Globus pallidus (tissue), 1 donor: ENCODE data around the gene TCERG1L.
"Not testable (repeated sequence)": the region's sequence is repeated elsewhere in the genome, so short reads cannot be mapped to it uniquely, and the experiment has no call there.

Experiments
- DNase-seq: peaks from one replicate; pipeline ENCODE4 v3.0.0-alpha.2; 2015; ENCODE audit warnings: low spot score

The TCERG1L gene

DNA sequence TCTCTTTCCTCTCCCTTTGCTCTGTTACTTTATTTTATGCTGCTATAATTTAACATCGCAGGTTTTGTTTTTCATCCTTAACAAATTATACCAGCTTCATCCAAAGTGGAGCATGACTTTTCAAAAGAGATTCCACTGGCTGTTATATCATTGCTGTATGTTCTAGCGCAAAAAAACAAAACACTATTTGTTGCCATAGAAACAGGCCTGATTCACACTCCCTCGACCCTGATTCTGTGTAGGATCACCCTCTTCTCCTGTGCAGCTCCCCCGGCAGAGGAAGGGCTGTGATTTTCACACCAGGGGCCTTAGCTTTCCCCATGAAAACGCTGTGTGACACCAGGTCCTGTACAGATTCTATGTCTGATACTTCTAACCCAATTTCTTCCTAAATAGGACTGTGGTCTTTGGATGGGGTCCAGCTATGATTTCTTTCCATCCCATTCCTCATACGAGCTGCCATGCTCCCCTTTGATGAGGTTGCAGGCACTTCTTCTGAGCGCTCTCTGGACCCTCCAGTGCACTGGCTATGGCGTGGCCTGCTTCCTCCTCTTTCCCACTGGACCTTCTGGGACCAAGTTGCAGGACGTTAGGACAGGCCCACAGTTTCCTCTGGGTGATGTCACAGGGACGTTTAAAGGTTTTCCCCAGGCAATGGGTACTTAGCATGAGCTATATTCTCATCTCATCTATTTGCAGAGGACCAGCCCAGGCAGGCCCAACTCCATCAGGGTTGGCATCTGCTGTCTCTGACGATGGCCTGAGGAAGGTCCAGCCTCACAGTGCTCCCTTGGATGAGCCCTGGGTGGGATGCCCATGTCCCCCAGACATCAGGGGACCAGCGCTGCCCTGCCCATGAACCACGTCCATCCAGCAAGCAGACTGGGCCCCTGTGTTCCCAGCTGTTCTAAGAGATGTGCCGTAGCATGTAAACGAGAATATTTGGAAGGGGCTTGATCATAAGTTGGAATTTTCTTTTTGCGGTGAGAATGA, 210.8 kb downstream of the TCERG1L start:
- not testable (repeated sequence) for DNase-seq

DNA sequence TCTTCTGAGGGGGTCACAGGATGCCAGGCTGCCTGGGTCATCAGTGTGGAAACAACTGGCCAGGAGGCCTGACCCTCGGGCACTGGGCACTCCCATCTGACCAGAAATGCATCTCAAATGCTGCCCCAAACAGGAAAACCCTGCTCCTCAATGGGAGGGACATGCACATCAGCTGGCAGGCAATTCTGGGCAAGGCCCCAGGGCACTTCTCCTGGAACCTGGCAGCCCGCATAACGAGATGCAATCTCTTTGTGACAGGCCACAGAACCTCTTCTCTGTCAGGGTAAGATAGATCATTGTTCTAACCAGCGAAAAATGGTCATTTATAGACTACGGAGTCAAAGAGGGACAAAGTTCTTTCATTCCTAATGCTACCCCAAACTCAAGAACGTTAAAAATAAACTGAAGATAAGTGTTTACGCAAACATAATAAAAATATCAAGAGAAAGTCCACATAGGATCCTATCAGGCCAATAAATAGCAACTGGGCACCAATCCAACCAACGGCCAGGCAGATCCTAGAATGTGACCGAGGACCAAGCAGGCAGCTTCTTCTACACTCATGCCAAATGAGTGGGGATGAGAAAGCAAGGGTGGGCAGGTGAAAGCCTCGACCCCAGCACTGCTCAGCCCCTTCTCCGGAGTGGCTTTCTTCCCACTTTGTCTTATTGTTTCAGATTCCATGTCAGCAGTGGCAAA, 212.3 kb downstream of the TCERG1L start:
- DNase-seq: no peak

DNA sequence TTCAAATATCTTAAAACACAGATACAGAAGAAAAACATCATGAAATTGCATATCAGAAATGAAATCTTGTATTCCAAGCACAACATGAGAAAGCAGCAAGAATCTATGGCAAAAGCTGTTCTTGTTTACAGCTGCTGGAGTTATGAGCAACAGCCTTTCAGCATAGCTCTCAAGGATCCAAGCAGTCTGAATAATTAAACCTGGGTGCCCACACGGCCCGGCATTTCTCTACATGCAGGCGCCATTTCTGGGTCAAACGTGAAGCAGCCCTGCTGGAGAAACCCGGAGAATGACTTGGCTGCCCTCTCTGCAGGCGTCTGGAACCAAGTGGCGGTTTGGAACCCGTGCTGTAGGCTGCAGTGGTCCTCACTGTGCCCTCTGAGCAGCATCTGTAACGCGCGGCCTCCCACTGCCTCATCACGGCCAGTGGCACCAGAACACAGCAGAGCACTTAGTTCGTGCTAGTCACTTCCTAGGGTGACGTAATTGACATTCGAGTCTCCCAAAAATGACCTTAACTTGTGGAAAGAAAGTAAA, 213.0 kb downstream of the TCERG1L start:
- DNase-seq: no peak

DNA sequence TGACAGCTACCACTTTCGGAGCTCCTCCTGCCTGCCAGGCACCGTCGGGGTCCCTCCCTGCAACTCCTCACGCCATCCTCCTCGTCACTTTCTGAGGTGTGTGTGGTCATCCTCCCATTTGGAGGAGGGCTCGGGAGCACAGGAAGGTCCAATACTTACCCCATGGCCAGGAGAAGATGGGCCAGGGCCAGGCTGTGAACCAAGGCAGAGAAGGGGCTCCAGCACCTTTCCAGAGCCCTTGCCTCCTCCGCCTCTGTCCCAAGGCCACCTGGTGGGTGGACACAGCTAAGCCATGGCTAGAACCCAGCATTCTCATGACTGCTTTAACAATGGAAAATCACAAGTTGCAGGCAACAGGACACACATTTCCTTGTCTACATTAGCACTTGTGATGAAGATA, 215.5 kb downstream of the TCERG1L start:
- no peak for DNase-seq

DNA sequence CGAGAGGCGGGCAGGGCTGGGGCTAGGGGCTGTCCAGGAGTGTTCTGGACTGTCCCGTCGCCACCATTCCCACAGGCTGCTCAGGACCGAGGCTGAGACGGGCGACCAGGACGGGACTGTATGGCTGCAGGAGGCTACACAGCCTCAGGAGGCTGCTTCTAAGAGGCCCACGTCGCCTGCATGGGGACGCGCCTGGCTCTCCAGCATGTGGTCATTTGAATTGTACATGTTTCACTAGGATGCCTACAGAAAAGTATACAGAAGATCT, 216.3 kb downstream of the TCERG1L start:
- no peak for DNase-seq

DNA sequence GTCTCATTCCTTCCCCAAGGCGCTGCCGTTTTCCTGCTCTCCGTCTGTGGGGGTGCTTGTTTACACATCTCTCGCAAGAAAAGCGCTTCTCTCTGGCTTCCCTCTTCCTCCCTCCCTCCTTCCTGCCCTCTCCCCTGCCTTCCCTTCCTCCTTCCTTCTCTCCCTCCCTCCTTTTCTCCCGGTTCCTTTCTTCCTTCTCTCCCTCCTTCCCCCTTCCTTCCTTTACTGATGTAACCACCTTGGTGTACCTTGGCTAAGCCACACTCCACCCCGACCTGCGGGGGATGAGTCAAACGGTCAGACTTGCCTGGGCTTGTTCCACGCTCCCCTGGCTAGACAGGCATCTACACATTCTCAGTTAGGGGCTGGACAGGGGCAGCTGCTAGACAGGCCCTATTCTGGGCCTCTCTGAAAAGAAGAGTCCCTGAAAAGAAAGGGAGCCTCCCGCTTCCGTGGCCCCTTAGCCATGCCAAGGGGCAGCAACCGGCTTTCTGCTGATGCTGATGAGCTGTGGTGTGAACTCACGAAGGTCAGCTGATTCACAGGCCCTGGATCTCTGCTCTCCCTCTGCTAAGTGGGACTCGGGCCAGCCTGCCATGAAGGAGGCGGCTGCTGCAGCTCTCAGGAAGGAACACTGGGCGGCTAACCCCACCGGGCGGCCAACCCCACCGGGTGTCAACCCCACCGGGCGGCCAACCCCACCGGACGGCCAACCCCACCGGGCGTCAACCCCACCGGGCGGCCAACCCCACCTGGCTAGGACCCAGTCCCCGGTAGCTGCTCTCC, 216.8 kb downstream of the TCERG1L start:
- DNase-seq: no peak

DNA sequence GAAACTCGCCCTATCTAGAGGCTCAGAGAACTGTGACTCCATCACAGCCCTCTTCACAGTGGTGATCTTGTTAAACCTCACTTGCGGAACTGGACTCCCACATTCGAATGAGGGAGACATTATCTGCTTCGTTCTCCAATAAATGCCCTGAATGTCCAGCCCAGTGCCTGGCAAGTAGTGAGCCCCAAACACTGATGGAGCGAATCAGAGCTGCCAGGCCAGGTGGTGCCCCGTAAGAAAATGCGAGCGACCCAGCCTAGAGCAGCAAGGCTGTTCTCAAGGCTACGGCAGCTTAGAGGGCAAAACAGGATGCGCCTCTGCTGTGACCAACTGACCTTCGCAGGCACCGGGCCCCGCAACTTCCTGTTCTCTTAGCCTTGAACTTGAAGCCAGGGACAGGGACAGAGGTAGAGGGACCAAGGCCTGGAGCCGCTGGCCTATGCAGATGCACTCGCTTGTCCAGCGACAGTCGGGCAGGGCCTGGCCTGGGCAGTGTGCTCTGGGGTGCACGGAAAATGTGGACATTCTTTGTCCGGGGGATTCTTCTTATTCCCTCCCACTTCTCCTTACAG, 217.6 kb downstream of the TCERG1L start:
- DNase-seq: no peak

DNA sequence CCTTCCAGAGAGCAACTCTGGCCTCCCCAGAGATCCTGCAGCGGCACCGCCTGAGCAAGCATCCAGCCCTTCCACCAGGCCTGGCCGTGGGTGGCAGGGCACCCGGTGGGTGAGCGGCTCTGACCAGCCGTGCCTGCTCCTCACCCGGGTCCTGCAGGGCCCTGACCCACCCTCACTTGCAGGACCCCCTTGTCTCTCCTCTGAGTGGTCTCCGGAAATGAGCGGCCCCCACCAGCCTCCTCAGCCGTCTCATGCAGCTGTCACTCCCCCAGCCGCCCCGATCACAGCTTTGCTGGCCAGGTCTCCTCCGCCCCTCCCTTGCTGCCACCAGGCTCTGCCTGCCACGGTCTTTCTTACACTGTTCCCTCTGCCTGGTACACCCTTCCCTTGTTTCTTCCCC, 218.2 kb downstream of the TCERG1L start:
- no peak for DNase-seq

DNA sequence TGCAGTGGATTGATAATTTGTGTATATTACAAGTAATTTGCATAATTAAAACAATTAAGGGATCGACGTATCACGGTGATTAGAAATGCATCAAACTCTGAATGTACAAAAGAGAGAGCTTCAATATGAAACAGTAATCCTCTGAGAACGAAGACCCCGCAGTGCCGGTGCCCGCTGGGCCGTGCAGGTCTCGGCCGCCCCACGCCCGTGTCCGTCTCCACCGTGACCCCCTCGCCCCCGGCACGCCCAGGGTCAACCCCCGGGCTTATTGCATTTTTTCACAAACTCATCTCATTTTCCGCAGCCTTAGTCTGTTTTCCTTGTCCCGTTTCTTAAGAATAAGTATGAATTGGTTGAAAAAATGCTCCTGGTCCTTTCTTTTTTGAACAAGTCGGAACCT, 218.6 kb downstream of the TCERG1L start:
- no peak for DNase-seq

DNA sequence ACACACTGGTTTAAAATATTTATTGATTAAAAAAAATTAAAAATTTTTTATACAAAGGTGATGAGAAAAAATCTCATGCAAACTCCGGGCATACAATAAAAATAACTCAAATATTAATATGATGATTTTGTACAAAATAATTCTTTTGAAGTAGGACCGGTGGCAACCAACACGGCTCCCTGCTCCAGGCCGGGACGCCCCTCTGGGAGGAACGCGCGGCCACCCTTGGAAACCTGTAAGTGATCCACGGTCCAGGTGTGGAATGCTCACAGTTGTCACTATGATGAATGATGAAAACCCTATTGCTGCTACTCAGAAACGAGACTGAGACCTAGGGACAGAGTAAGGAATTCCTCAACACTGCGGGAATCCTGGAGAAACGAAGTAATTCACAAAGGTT, 219.1 kb downstream of the TCERG1L start:
- no peak for DNase-seq

DNA sequence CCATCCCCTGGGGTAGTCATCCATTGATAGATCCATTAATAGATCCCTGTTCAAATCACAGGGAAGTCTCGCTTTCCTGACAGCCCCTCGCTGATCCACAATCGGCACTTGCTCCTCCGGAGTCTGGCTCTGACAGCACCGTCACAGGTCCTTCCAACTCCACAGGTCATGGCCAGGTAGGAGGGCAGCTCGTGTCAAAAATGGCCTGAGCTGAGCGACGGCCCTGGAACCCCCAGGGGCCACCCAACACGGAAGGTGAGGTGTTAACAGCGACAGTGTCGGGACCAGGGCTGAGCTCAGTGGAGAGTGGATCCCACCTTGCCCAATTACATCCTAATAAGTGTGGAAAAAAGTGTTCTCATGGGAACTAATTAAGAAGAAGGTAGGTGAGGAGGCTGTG, 219.8 kb downstream of the TCERG1L start:
- no peak for DNase-seq

DNA sequence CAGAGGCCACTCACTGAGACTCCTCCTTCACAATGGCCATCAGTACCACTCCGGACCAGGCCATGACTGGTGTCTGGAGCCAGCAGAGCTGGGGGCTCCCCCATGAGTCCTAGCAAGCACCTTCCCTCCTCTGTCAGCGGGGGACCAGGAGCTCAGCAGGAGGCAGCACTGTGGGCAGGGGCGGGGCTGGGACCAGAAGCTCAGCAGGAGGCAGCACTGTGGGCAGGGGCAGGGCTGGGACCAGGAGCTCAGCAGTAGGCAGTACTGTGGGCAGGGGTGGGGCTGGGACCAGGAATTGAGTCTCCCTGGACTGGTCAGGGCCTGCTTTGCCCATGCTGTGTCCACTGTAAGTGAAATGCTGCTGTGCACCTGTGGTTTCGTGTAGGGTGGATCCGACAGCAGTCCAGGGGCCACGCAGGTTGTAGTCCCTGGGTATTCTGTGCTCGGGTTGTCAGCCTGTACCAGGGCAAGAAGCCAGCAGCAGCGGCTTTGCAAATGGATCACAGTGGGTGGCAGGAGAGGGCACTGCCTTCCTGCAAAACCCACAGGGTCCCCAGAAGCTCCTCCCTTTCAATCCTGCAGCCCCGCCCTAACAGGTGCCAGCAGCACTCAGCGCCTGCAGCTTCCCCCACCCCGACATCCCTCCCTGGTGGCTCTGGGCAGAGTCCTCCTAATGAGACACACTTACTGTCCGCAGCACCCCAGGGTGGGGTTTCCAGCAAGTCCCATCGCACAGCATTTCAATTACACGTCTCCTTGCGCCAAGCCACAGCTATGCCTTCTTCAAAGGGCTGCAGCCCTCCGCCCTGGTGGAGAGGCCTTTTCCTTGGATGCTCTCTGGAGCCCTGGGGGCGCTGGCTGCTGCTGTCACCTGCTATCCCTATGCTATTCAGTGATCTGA, 220.5 kb downstream of the TCERG1L start:
- DNase-seq: no peak

DNA sequence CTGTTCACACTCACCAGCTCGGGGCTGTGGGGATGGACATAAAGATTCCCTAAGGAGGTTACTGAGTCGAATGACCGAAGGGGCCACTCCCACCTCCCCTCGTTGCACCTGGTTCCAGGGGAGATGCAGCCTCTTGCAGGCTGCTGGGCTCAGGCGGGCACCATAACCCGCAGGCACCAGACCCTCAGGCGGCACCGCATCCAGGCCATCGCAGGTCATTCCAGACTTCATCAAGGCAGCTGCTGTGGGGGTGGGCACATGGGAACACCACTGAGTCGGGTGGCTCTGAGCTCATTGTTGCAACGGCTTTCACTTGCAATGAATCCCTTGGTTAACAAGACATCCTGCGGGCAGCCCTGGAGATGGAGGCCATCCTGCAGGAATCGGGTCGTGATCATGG, 221.7 kb downstream of the TCERG1L start:
- DNase-seq: no peak

DNA sequence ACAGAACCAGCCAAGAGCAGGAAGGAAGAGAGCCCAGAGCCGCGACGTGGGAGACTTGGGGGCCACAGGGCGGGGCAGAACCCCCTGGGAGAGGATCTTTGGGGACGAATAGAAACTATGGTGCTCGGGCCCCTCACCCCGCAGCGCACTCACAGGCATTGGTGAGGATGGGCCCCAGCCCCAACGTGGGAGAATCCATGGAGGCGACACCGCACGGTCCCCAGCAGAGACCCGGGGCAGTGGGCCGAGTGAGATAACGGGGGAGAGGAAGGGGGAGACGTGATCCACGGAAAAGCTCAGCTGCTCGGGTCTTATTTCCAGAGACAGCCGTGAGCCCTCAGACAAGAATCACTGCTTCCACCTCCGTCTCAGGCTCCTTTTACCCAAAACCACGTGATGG, 222.4 kb downstream of the TCERG1L start:
- DNase-seq: no peak

DNA sequence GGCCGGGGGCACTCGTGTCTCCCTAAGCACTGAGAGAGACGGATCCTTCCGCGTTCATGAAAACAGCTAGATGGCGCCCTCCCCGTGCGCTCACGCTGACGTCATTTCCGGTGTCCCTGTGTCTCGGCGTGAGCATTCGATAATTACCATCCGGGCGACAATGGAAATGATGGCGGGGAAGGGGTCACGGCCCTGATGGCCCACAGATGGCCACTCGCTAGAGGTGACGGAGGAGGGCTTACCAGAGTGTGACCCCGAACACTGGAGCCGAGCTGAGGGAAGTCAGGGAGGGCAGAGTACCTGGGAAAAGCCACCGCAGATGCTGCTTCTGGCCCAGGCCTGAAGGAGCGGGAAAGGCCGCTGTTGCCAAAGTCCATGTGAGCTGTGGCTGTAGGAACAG, 222.9 kb downstream of the TCERG1L start:
- no peak for DNase-seq

DNA sequence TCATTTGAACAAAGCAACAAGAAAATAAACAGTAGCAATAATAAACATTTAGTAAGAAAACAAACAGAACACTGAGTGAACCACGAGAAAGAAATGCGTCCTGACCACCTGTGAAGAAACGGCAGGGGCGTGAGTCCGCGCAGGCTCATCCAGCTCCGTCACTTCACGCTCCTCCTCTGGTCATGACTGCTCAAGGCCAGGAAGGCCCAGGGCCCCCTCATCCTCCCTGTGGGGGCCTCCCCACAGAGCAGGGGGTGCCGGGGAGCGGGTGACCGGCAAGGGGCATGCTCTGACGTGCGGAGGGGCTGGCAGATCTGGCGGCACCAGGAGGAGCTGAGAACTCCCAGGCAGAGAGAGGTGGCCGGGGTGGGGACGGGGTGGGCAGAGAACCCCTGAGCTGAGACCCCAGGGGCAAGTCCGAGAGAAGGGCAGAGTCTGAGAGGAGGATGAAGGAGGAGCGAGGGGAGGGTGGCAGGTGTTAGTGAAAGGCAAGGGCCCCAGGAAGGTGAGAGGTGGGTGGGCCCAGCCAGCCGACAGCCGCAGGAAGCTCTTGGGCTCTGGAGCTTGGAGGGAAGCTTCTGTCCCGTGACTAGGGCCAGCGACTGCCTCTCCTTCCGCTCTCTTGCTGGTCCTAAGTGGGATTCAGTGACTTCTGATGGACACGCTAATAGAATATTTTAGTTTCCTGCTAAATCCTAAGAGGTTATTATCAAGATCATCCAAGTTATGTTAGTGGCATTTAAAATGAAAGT, 223.9 kb downstream of the TCERG1L start:
- no peak for DNase-seq

DNA sequence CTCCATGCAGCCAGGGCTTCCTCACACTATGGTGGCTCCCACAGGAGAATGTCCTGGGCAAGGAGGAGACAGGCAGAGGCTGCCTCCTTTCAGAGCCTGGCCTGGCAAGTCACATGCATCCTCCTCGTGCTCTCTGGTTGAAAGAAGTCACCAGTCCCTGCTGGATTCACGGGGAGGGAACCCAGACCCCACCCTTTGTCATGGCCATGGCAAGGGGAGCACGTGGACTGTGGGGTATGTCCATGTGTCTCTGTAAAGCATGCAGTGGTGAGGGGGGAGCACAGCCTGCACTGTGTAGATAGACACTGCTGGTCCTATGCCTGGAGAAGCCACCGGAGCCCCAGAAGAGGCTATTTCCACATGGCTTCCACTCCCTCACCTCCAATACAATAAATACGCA, 225.0 kb downstream of the TCERG1L start:
- DNase-seq: no peak

DNA sequence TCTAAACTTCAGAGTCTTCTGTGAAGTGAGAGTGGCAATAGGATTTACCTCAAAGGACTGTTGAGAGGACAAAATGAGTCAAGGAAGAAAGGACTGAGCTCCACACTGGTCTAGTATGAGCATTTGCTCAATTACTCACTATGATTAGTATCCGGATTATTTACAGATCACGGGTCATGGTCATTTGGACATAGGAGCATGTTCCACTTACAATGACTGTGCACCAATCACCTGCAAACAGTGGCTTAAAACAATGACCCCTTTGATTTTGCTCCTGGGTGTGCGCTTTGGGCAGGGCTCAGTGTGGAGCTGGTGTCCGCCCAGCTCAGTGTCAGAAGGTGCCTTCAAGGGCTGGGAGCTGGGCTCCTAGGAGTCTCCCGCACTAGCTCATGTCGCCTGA, 225.4 kb downstream of the TCERG1L start:
- DNase-seq: no peak

DNA sequence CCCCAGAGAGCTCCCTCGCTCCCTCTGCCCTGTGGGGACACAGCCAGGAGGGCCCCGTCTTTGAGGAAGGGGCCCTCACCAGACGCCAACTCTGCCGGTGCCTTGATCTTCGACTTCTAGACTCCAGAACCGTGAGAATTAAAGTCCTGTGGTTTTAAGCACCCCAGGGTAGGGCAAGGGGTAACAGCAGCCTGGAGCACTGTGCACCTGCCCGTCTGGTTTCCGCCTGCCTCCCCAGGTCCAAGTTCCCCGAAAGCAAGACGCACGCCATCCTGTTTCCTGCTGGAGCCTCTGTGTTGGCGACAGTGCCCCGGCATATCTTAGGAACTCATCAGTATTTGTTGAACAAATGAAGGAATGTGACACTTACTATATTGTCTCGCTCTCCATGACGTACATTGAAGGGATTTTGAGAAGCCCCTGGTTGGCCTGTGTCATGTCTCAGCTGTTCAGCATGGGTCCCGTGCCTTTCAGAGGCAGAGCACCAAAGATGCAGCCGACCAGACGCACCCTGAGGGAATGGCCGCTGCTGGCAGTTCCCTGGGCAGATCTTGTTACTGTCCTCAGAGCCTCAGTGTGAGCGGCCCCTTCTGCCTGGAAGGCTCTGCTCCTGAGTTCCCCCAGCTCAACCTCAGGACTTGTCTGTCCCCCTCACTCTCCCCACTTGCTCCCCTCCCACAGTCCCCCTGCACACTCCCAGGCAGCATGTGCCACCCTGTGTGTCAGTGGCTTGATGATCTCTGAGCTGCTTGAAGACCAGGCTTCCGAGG, 226.2 kb downstream of the TCERG1L start:
- no peak for DNase-seq

DNA sequence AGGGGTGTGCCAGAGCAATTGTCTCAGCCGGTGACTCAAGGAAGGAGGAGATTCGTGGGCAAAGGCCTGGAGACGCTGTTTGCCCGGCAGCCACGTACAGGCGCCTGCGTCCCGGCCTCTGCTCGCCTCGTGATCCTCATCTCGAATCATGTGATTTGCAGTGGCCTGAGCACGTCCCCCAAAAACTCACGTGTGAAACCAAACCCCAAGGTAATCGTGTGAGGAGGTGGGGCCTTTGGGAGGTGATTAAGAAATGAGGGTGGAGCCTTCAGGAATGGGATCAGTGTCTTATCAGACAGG, 226.8 kb downstream of the TCERG1L start:
- no peak for DNase-seq
